ENCODE results near the gene RMDN2. TPM values are rescaled to one million over a fixed set of nuclear protein-coding genes. Genes with fewer than 3 reads are reported as not detected.
A peak's percentile ranks its signal among the peaks of the same experiment; 100 is the strongest.

The RMDN2 gene, protein sequence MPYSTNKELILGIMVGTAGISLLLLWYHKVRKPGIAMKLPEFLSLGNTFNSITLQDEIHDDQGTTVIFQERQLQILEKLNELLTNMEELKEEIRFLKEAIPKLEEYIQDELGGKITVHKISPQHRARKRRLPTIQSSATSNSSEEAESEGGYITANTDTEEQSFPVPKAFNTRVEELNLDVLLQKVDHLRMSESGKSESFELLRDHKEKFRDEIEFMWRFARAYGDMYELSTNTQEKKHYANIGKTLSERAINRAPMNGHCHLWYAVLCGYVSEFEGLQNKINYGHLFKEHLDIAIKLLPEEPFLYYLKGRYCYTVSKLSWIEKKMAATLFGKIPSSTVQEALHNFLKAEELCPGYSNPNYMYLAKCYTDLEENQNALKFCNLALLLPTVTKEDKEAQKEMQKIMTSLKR
- total RNA-seq (10 to 100 TPM; 22.1 to 57.1 (median 34.3) TPM), polyA plus RNA-seq (10 to 100 TPM; 10.8 to 18.3 (median 12.9) TPM)
- long read RNA-seq, donor 1, partial matches to known transcripts: 0 of 2 reads
- long read RNA-seq, donor 1, other reads (novel, unspliced or antisense): 0 of 2 reads
- long read RNA-seq, donor 2, partial matches to known transcripts: 0 of 3 reads
- long read RNA-seq, donor 2, other reads (novel, unspliced or antisense): 0 of 3 reads

DNA sequence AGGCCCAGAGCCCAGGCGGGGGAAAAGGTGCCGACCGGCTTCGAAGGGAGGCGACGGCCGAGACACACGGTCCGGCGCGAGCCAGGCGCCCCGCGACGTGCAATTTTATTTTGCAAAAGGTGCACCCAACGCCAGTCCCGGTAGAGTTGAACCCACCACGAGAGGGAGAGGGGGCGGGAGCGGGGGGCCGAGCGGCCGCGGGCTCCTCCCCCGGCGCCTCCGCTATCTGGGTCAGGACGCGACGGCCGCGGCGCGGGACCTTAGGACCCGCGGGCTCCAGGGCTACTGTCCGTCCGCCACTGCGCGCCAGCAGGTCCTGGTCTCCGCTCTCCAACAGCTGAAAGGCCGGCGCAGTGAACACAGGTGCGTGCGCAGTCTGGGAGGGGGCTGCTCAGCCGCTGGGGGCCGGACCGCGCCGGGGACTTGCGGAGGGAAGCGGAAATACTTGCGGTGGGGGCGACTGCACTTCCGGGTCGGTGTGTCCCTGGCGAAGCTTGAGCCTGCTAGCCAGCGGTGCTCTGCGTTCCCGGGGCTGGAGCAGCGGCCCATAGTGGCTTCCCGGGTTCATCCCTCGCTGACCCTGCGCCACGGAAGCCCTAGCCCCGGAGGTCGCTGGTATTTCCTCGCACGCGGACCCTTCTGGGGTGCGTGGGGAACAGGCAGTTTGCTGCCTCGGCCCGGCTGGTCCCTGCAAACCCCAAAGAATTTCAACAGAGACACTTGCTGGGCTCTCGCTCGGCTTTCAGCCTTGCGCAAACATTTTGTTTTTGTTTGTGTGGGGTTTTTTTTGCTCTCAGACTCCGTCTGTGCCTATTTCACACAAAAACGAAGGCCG, at the start of gene RMDN2:
Gene RMDN2 (plus strand): TSS at position 225 of the 835 bp plus-strand sequence. CDS start 3,991 bp downstream, outside the sequence.
- intact Hi-C loops (cut with DNase I; ENCODE audit: low total_unique reads): no loop called here
- H3K4me3 ChIP-seq: peak within 1 kb of the TSS; percentile 43 to 89 (median 76)
- no peaks in the 10 kb centered on the region for H3K9me3 ChIP-seq
- peak; percentile 98 for DNase-seq
- no peaks in the 10 kb centered on the region for H3K27me3 ChIP-seq (replicated peaks in 1 of 7)
- peak within 1 kb of the TSS; percentile 92 to 97 (median 96) for H3K27ac ChIP-seq
- WGBS, 5 donors: 1% methylated on average over 38 to 79 of the region's 79 CpGs
- peaks cover 0 to 9% (median 0%) of the 10 kb centered on the region in 6 donors for H3K36me3 ChIP-seq
- TF ChIP-seq POLR2AphosphoS5 (IDR thresholded peaks at IDR 0.05): peak; percentile 90 to 95 (median 95)
- TF ChIP-seq, protein P1, sequence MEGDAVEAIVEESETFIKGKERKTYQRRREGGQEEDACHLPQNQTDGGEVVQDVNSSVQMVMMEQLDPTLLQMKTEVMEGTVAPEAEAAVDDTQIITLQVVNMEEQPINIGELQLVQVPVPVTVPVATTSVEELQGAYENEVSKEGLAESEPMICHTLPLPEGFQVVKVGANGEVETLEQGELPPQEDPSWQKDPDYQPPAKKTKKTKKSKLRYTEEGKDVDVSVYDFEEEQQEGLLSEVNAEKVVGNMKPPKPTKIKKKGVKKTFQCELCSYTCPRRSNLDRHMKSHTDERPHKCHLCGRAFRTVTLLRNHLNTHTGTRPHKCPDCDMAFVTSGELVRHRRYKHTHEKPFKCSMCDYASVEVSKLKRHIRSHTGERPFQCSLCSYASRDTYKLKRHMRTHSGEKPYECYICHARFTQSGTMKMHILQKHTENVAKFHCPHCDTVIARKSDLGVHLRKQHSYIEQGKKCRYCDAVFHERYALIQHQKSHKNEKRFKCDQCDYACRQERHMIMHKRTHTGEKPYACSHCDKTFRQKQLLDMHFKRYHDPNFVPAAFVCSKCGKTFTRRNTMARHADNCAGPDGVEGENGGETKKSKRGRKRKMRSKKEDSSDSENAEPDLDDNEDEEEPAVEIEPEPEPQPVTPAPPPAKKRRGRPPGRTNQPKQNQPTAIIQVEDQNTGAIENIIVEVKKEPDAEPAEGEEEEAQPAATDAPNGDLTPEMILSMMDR (IDR thresholded peaks at IDR 0.05 in 8 of 11, conservative IDR thresholded peaks at IDR 0.05 in 3 of 11): peak in 8 of 11 experiments; percentile 19 to 40 (median 30)
- TF ChIP-seq POLR2A (IDR thresholded peaks at IDR 0.05): peak in 1 of 3 donors; percentile 72
- H3K4me1 ChIP-seq: peaks cover 20 to 69% (median 49%) of the 10 kb centered on the region in 6 donors

DNA sequence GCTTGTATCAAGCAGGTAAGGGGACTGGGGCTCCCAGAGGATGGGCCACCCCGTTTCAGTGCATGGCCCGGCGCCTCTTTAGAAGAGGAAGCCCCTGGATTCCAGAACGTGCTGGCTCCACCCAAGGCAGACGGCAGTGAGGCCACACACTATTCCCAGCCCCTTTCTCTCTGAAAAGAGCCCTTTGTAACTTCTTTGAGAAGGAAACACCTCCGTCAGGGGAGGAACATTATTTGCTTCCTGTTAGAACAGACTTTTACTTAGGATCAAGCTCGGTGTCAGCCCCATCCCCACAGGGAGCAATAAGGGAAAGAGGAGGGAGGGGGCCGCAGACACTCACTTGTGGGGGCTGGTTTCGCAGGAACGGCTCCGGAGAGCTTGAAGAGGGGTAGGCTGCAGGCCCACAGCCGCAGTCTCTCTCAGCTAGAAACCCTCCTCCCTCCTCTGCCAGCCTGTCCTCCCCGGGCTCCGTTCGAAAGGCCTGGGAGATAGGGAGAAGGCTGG, 49.6 kb upstream of the RMDN2 start:
- intact Hi-C loops (cut with DNase I; ENCODE audit: low total_unique reads): loop anchor here (5.0 kb wide), 1 partner anchor 463 kb away; no protein-coding TSS in a partner anchor
- H3K4me1 ChIP-seq: peaks cover 0 to 13% (median 6%) of the 10 kb centered on the region in 6 donors
- 43 to 57% (median 49%) methylated on average over 15 of the region's 15 CpGs for WGBS, 5 donors

DNA sequence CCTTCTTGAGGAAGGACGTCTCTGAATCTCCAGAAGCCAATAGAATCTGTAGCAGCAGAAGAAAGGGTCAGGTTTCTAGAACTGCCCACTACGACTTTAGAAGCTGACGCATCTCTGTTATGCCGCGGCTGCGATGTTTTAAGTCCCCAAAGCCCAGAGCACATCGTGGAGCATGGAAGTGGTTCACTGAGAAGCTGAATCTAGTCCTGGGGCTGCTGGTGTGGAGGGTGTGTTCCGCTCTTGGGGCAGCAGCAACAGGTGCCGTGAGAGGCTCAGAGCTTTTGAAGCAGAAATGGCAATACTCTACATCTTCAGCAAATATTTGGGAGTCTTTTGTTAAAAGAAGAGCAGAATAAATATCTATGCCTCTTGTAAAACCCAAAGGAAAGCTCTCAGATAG, 48.9 kb upstream of the RMDN2 start:
- H3K4me1 ChIP-seq: peaks cover 0 to 13% (median 6%) of the 10 kb centered on the region in 6 donors
- H3K9me3 ChIP-seq: no peaks in the 10 kb centered on the region
- no peak overlapping the region for H3K27ac ChIP-seq
- no peak for DNase-seq
- TF ChIP-seq, protein P1 (IDR thresholded peaks at IDR 0.05 in 8 of 11, conservative IDR thresholded peaks at IDR 0.05 in 3 of 11): no peak
- TF ChIP-seq POLR2AphosphoS5 (IDR thresholded peaks at IDR 0.05) (no peak), POLR2A (IDR thresholded peaks at IDR 0.05) (no peak)
- 77 to 92% (median 82%) methylated on average over 9 of the region's 9 CpGs for WGBS, 5 donors
- H3K36me3 ChIP-seq: no peaks in the 10 kb centered on the region
- H3K27me3 ChIP-seq (replicated peaks in 1 of 7): peaks cover 0 to 3% (median 0%) of the 10 kb centered on the region in 7 donors
- H3K4me3 ChIP-seq: no peak overlapping the region
- intact Hi-C loops (cut with DNase I; ENCODE audit: low total_unique reads): loop anchor here (5.0 kb wide), 1 partner anchor 464 kb away; no protein-coding TSS in a partner anchor

More for the DNA sequence above, 49.6 kb upstream of the RMDN2 start:
- Histone ChIP-seq H3K27me3 (replicated peaks in 1 of 7) (no peaks in the 10 kb centered on the region), H3K36me3 (no peaks in the 10 kb centered on the region), H3K4me3 (no peak overlapping the region), H3K27ac (no peak overlapping the region), H3K9me3 (no peaks in the 10 kb centered on the region)
- DNase-seq: no peak
- TF ChIP-seq, protein P1 (IDR thresholded peaks at IDR 0.05 in 8 of 11, conservative IDR thresholded peaks at IDR 0.05 in 3 of 11): no peak
- TF ChIP-seq POLR2A (IDR thresholded peaks at IDR 0.05): no peak
- no peak for TF ChIP-seq POLR2AphosphoS5 (IDR thresholded peaks at IDR 0.05)
